Mesenchymal stem cell (in vitro differentiated cells and primary cell): ENCODE results near the gene TUT1.

Experiments
- DNase-seq: peaks from one replicate; pipeline ENCODE4 v3.0.0-alpha.2; 2013
- H2AFZ ChIP-seq: one replicate; pipeline ENCODE4 v1.6.1; 2013; ENCODE audit warnings: low read depth, mild to moderate bottlenecking, control low read depth, inconsistent platforms, low read length, moderate library complexity
- H2AK5ac ChIP-seq: 2 replicates; pipeline ENCODE4 v1.6.1; 2013; ENCODE audit warnings: low read length, moderate library complexity, mild to moderate bottlenecking, inconsistent platforms; ENCODE audit not compliant: severe bottlenecking
- H2BK120ac ChIP-seq: one replicate; pipeline ENCODE4 v1.6.1; 2013; ENCODE audit warnings: low read depth, mild to moderate bottlenecking, inconsistent platforms, low read length, moderate library complexity
- H2BK12ac ChIP-seq, 2 experiments: one replicate each; pipeline ENCODE4 v1.6.1; 2013; ENCODE audit warnings: inconsistent platforms in 2 of 2, low read length in 2 of 2, mild to moderate bottlenecking in 2 of 2, moderate library complexity in 2 of 2, control low read depth in 1 of 2
- H2BK15ac ChIP-seq: one replicate; pipeline ENCODE4 v1.6.1; 2013; ENCODE audit warnings: mild to moderate bottlenecking, low read depth, inconsistent platforms; ENCODE audit not compliant: poor library complexity, severe bottlenecking
- H2BK5ac ChIP-seq: 2 replicates; pipeline ENCODE4 v1.6.1; 2013; ENCODE audit warnings: low read depth, mild to moderate bottlenecking, low read length, control low read depth, inconsistent platforms; ENCODE audit not compliant: poor library complexity, severe bottlenecking
- H3K14ac ChIP-seq, 2 experiments: one replicate each; pipeline ENCODE4 v1.6.1; 2013; ENCODE audit warnings: inconsistent platforms in 2 of 2, low read length in 2 of 2, control low read depth in 1 of 2, mild to moderate bottlenecking in 1 of 2, moderate library complexity in 1 of 2
- H3K18ac ChIP-seq, 2 experiments: one replicate each; pipeline ENCODE4 v1.6.1; 2013; ENCODE audit warnings: inconsistent platforms in 2 of 2, low read length in 2 of 2, control low read depth in 1 of 2, low read depth in 1 of 2, mild to moderate bottlenecking in 1 of 2
- H3K23ac ChIP-seq, 2 experiments: one replicate each; pipeline ENCODE4 v1.6.1; 2013; ENCODE audit warnings: inconsistent platforms in 2 of 2, low read length in 2 of 2, mild to moderate bottlenecking in 2 of 2, moderate library complexity in 2 of 2, control low read depth in 1 of 2
- H3K27ac ChIP-seq: 2 replicates; pipeline ENCODE4 v1.5.1; 2013; ENCODE audit warnings: mild to moderate bottlenecking, moderate library complexity, low read length, control low read depth, inconsistent platforms; ENCODE audit not compliant: poor library complexity, severe bottlenecking
- H3K27me3 ChIP-seq, 2 experiments: 2 replicates each; pipeline versions ENCODE4 v1.6.1 to v1.7.0; 2013; ENCODE audit warnings: low read length in 2 of 2, mild to moderate bottlenecking in 2 of 2, moderate library complexity in 2 of 2, control low read depth in 1 of 2, inconsistent platforms in 1 of 2; ENCODE audit not compliant: control insufficient read depth in 1 of 2, insufficient read depth in 1 of 2
- H3K36me3 ChIP-seq, 2 experiments: 2 replicates each; pipeline versions ENCODE4 v1.6.1 to v1.7.0; 2013; ENCODE audit warnings: low read length in 2 of 2, control low read depth in 1 of 2, inconsistent platforms in 1 of 2, low read depth in 1 of 2, mild to moderate bottlenecking in 1 of 2; ENCODE audit not compliant: insufficient read depth in 2 of 2, control insufficient read depth in 1 of 2
- H3K4ac ChIP-seq, 2 experiments: one replicate each; pipeline ENCODE4 v1.6.1; 2013; ENCODE audit warnings: inconsistent platforms in 2 of 2, low read length in 2 of 2, mild to moderate bottlenecking in 2 of 2, moderate library complexity in 2 of 2, control low read depth in 1 of 2, low read depth in 1 of 2
- H3K4me1 ChIP-seq: 2 replicates; pipeline ENCODE4 v1.6.1; 2013; ENCODE audit warnings: low read depth, low read length, control low read depth; ENCODE audit not compliant: control insufficient read depth, insufficient read depth
- H3K4me2 ChIP-seq: 2 replicates; pipeline ENCODE4 v1.6.1; 2013; ENCODE audit warnings: low read length, mild to moderate bottlenecking, inconsistent platforms; ENCODE audit not compliant: poor library complexity, severe bottlenecking
- H3K4me3 ChIP-seq, 2 experiments: 2 replicates each; pipeline versions ENCODE4 v1.5.1 to v1.7.0; 2013; ENCODE audit warnings: low read length in 2 of 2, mild to moderate bottlenecking in 2 of 2, control low read depth in 1 of 2, low read depth in 1 of 2; ENCODE audit not compliant: insufficient read depth in 1 of 2
- H3K79me1 ChIP-seq: replicated peaks from 2 replicates; pipeline ENCODE4 v1.6.1; 2013; ENCODE audit warnings: mild to moderate bottlenecking, control low read depth, low read length, inconsistent platforms; ENCODE audit not compliant: poor library complexity, severe bottlenecking
- H3K9ac ChIP-seq: 2 replicates; pipeline ENCODE4 v1.7.0; 2013; ENCODE audit warnings: mild to moderate bottlenecking, low read length, moderate library complexity
- H3K9me3 ChIP-seq: 2 replicates; pipeline ENCODE4 v1.7.0; 2013; ENCODE audit warnings: mild to moderate bottlenecking, low read length; ENCODE audit not compliant: control insufficient read depth
- H4K8ac ChIP-seq: one replicate; pipeline ENCODE4 v1.6.1; 2013; ENCODE audit warnings: inconsistent platforms, mild to moderate bottlenecking, low read length, moderate library complexity
- H4K91ac ChIP-seq: one replicate; pipeline ENCODE4 v1.6.1; 2013; ENCODE audit warnings: mild to moderate bottlenecking, low read length, inconsistent platforms
- WGBS: methylation state at CpG from one replicate; pipeline ENCODE4 v1.1.7; 2013; ENCODE audit warnings: mixed read lengths; 5-methylcytosine and 5-hydroxymethylcytosine counted together

Gene TUT1

GRCh38 chr11:62605467-62605866 is 14.1 kb upstream of the TUT1 start:
- Histone ChIP-seq H3K9ac (no peak overlapping the region), H3K4me2 (no peak overlapping the region), H2BK120ac (no peak overlapping the region), H3K14ac (no peak overlapping the region), H3K36me3 (peaks cover 56 to 66% of the 10 kb centered on the region in 2 experiments), H3K4ac (no peak overlapping the region), H3K4me3 (no peak overlapping the region), H3K4me1 (peaks cover 13% of the 10 kb centered on the region), H3K18ac (no peak overlapping the region), H2BK5ac (no peak overlapping the region), H2AFZ (no peak overlapping the region), H4K91ac (no peak overlapping the region), H2BK12ac (no peak overlapping the region), H3K27ac (no peak overlapping the region), H2BK15ac (no peak overlapping the region), H2AK5ac (no peak overlapping the region), H4K8ac (no peak overlapping the region), H3K79me1 (peaks cover 18% of the 10 kb centered on the region), H3K27me3 (no peaks in the 10 kb centered on the region), H3K9me3 (no peaks in the 10 kb centered on the region), H3K23ac (no peak overlapping the region)
- 90% methylated on average over 6 of the region's 6 CpGs for WGBS
- DNase-seq: no peak

- Histone ChIP-seq H3K79me1 (peaks cover 11% of the 10 kb centered on the region), H3K4me1 (peaks cover 15% of the 10 kb centered on the region), H3K36me3 (peaks cover 50 to 64% of the 10 kb centered on the region in 2 experiments), H3K23ac (no peak overlapping the region), H3K9me3 (no peaks in the 10 kb centered on the region), H2AK5ac (no peak overlapping the region), H3K4me3 (no peak overlapping the region), H3K18ac (no peak overlapping the region), H4K91ac (no peak overlapping the region), H3K4ac (no peak overlapping the region), H2BK5ac (no peak overlapping the region), H2AFZ (no peak overlapping the region), H4K8ac (no peak overlapping the region), H3K9ac (no peak overlapping the region), H3K14ac (no peak overlapping the region), H2BK12ac (no peak overlapping the region), H3K27ac (no peak overlapping the region), H3K27me3 (no peaks in the 10 kb centered on the region), H2BK120ac (no peak overlapping the region), H3K4me2 (no peak overlapping the region), H2BK15ac (no peak overlapping the region)
- peak; percentile 44 for DNase-seq
- 81% methylated on average over 8 of the region's 13 CpGs for WGBS
These were observed 13.3 kb upstream of the TUT1 start for GRCh38 chr11:62604460-62605120.

- Histone ChIP-seq H3K14ac (no peak overlapping the region), H4K8ac (no peak overlapping the region), H2BK15ac (no peak overlapping the region), H3K79me1 (peaks cover 6% of the 10 kb centered on the region), H2BK12ac (no peak overlapping the region), H2AK5ac (no peak overlapping the region), H3K27ac (no peak overlapping the region), H3K4ac (no peak overlapping the region), H3K9me3 (no peaks in the 10 kb centered on the region), H3K4me2 (no peak overlapping the region), H4K91ac (no peak overlapping the region), H3K9ac (peak overlapping the region; percentile 97), H3K4me3 (no peak overlapping the region), H3K36me3 (peaks cover 43 to 60% of the 10 kb centered on the region in 2 experiments), H3K18ac (no peak overlapping the region), H2BK5ac (no peak overlapping the region), H3K27me3 (no peaks in the 10 kb centered on the region), H2AFZ (no peak overlapping the region), H3K4me1 (peaks cover 15% of the 10 kb centered on the region), H2BK120ac (no peak overlapping the region), H3K23ac (no peak overlapping the region)
- 93% methylated on average over 8 of the region's 8 CpGs for WGBS
- DNase-seq: no peak
These were observed 12.5 kb upstream of the TUT1 start for GRCh38 chr11:62603776-62604299.

GRCh38 chr11:62603072-62603408 is 11.7 kb upstream of the TUT1 start:
- Histone ChIP-seq H2BK12ac (no peak overlapping the region), H2BK15ac (peak overlapping the region; percentile 33), H3K9ac (peak overlapping the region; percentile 97), H3K27ac (no peak overlapping the region), H3K4me1 (peaks cover 17% of the 10 kb centered on the region), H3K79me1 (peaks cover 4% of the 10 kb centered on the region), H3K4me3 (peak overlapping the region in 1 of 2 experiments; percentile 93), H2BK5ac (no peak overlapping the region), H3K9me3 (no peaks in the 10 kb centered on the region), H3K4me2 (no peak overlapping the region), H3K14ac (no peak overlapping the region), H2AFZ (no peak overlapping the region), H4K8ac (no peak overlapping the region), H2AK5ac (no peak overlapping the region), H3K36me3 (peaks cover 39 to 60% of the 10 kb centered on the region in 2 experiments), H3K18ac (no peak overlapping the region), H3K4ac (peak overlapping the region in 1 of 2 experiments; percentile 32), H4K91ac (no peak overlapping the region), H2BK120ac (no peak overlapping the region), H3K27me3 (no peaks in the 10 kb centered on the region), H3K23ac (no peak overlapping the region)
- WGBS: 83% methylated on average over 13 of the region's 13 CpGs
- no peak for DNase-seq
